Spleen (tissue), 11 donors: ENCODE measurements around the gene NFIB. TPM values are rescaled to one million over a fixed set of nuclear protein-coding genes. Genes with fewer than 3 reads are reported as not detected.

ENCODE experiments used
- DNase-seq: peaks from one replicate; pipeline ENCODE4 v3.0.0-alpha.2; 2020
- H3K27ac ChIP-seq, 8 donors: fragments of 200-600 bp; sonication (generic) in 7 of 8; 1 replicate in 4 of 8; 2 replicates in 4 of 8; pipeline versions ENCODE4 v1.5.0 to v1.8.0; 2016 to 2021; ENCODE audit warnings: inconsistent platforms in 4 of 8, mild to moderate bottlenecking in 4 of 8, moderate library complexity in 1 of 8
- H3K27me3 ChIP-seq, 7 donors: fragments of 200-600 bp; sonication (generic) in 6 of 7; replicated peaks in 1 of 7; 1 replicate in 4 of 7; 2 replicates in 3 of 7; pipeline versions ENCODE4 v1.5.0 to v1.8.0; 2016 to 2021; ENCODE audit warnings: inconsistent platforms in 3 of 7, mild to moderate bottlenecking in 1 of 7
- H3K36me3 ChIP-seq, 6 donors: fragments of 200-600 bp; sonication (generic) in 5 of 6; 1 replicate in 4 of 6; 2 replicates in 2 of 6; pipeline versions ENCODE4 v1.5.0 to v1.8.0; 2016 to 2021; ENCODE audit warnings: inconsistent platforms in 2 of 6
- H3K4me1 ChIP-seq, 6 donors: fragments of 200-600 bp; sonication (generic) in 5 of 6; 1 replicate in 3 of 6; 2 replicates in 3 of 6; pipeline versions ENCODE4 v1.5.0 to v1.8.0; 2016 to 2021; ENCODE audit warnings: inconsistent platforms in 3 of 6
- H3K4me3 ChIP-seq, 8 donors: fragments of 200-600 bp; sonication (generic) in 7 of 8; 1 replicate in 4 of 8; 2 replicates in 4 of 8; pipeline versions ENCODE4 v1.5.0 to v1.8.0; 2016 to 2021; ENCODE audit warnings: inconsistent platforms in 4 of 8, mild to moderate bottlenecking in 4 of 8, moderate library complexity in 2 of 8
- H3K9me3 ChIP-seq, 8 donors: fragments of 200-600 bp; sonication (generic) in 7 of 8; 1 replicate in 4 of 8; 2 replicates in 4 of 8; pipeline versions ENCODE4 v1.5.0 to v1.8.0; 2016 to 2021; ENCODE audit warnings: inconsistent platforms in 4 of 8
- POLR2A ChIP-seq, 3 donors: fragments of 450-650 bp; IDR thresholded peaks; one replicate each; pipeline ENCODE4 v1.5.1; 2017; ENCODE audit warnings: antibody characterized with exemption in 3 of 3, mild to moderate bottlenecking in 1 of 3
- POLR2AphosphoS5 ChIP-seq, 3 donors: sonication (generic); formaldehyde crosslinking; IDR thresholded peaks; one replicate each; pipeline ENCODE4 v1.5.1; 2017; ENCODE audit warnings: antibody characterized with exemption in 3 of 3
- WGBS, 5 donors: extraction: QIAGEN DNeasy Blood & Tissue Kit in 3 of 5; methylation state at CpG; one replicate each; pipeline versions ENCODE4 v1.1.5 to v1.1.7; 2013 to 2018; 5-methylcytosine and 5-hydroxymethylcytosine counted together
- intact Hi-C: fragments of 100-400 bp; cut with DNase I; formaldehyde crosslinking; loops from one replicate; pipeline ENCODE4 v1.15.0; 2023; ENCODE audit warnings: low total_unique reads
- polyA plus RNA-seq, 3 donors: library from polyadenylated mRNA; stranded (reverse); fragments of 200-250 nt; gene quantifications; one replicate each; pipeline ENCODE4 v1.2.1, GENCODE V29; 2013
- total RNA-seq, 7 donors: library from RNA; depleted of rRNA in 3 of 7; stranded (reverse); fragments of >200 nt in 3 of 7; fragmentation: NEBNext Ultra II Directional in 4 of 7; extraction: Animal tissue kit (Norgen Biotek cat#: 25700) in 4 of 7; gene quantifications; one replicate each; pipeline versions ENCODE4 v1.1.0 to v1.2.1, GENCODE V29; 2016 to 2021
- TF ChIP-seq, protein P1 (sequence below), 11 experiments: fragments of 200-600 bp in 7 of 11; fragments of 450-650 bp in 4 of 11; sonication (generic) in 4 of 11; IDR thresholded peaks in 8 of 11; conservative IDR thresholded peaks in 3 of 11; 1 replicate in 7 of 11; 2 replicates in 4 of 11; pipeline versions ENCODE4 v1.4.0 to v1.8.0; 2016 to 2021; ENCODE audit warnings: antibody characterized with exemption in 11 of 11, inconsistent platforms in 4 of 11, mild to moderate bottlenecking in 1 of 11
- donor health status: healthy with polysubstance abuse.
- donor health status: DM: no; HTN: no; CAD: no; lungs with moderate emphysema.
- donor health status: DM: no; HTN: no; CAD: no.
- donor health status: Bipolar disorder and iron deficiency.
- donor health status: healthy.
- donor health status: DM: no; HTN: no; CAD: no.
- donor health status: DM: yes; HTN: yes; CAD: no.

NFIB gene
- total and polyA plus RNA-seq, 10 donors: 3.6 to 96.8 (median 48.4) TPM

DNA sequence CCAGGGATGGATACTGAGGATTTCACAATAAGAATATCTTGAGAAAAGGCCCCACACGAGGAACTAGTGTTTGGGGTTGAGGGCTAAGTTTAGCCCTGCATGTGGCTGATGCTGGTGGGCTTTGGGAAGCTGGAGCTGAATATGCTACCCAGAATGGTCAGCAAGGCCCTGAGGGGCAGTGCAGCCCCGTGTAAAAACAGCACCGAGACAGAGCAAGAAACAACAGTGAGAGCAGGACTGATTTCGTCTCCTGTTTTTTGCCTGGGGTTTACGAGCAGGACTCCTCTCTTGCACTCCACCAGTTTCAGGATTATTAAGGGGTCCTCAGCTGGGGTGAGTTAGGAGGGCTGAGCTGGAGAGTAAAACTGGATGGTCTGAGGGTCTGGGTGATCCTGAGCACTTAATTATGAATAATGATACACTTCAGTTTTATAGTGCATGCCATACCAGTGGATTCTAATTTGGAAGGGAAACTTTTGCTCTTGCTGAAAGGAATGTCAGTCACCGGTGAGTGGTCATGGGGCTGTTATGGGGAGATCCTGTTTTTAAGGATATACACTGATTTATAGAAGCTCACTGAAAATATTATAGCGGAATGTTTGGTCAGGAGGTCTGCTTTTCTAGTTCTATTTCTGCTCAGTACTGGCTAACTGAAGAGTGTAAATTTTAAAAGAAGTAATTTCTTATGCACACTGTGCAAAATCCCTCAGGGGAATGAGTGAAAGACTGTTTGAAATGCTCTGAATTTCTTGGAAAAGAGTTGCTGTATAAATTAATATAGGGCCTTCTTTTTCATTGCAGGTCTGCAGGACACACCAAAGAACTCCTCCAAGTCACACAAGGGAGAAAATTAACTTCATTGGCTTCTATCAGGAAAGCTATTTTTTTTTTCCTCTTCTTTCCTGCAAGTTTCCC, 42.7 kb upstream of the NFIB start:
- H3K27ac ChIP-seq: no peak overlapping the region
- WGBS, 5 donors: 78 to 88% (median 83%) methylated on average over 7 of the region's 7 CpGs
- H3K27me3 ChIP-seq: peaks cover 0 to 33% (median 0%) of the 10 kb centered on the region in 7 donors
- H3K9me3 ChIP-seq: no peaks in the 10 kb centered on the region
- DNase-seq: no peak
- peaks cover 0 to 8% (median 3%) of the 10 kb centered on the region in 6 donors for H3K4me1 ChIP-seq
- intact Hi-C loops: no loop called here
- TF ChIP-seq POLR2A (IDR thresholded peaks at IDR 0.05) (no peak), POLR2AphosphoS5 (IDR thresholded peaks at IDR 0.05) (no peak)
- TF ChIP-seq, protein P1, sequence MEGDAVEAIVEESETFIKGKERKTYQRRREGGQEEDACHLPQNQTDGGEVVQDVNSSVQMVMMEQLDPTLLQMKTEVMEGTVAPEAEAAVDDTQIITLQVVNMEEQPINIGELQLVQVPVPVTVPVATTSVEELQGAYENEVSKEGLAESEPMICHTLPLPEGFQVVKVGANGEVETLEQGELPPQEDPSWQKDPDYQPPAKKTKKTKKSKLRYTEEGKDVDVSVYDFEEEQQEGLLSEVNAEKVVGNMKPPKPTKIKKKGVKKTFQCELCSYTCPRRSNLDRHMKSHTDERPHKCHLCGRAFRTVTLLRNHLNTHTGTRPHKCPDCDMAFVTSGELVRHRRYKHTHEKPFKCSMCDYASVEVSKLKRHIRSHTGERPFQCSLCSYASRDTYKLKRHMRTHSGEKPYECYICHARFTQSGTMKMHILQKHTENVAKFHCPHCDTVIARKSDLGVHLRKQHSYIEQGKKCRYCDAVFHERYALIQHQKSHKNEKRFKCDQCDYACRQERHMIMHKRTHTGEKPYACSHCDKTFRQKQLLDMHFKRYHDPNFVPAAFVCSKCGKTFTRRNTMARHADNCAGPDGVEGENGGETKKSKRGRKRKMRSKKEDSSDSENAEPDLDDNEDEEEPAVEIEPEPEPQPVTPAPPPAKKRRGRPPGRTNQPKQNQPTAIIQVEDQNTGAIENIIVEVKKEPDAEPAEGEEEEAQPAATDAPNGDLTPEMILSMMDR (IDR thresholded peaks at IDR 0.05 in 8 of 11, conservative IDR thresholded peaks at IDR 0.05 in 3 of 11): no peak
- H3K36me3 ChIP-seq: no peaks in the 10 kb centered on the region
- H3K4me3 ChIP-seq: no peak overlapping the region

DNA sequence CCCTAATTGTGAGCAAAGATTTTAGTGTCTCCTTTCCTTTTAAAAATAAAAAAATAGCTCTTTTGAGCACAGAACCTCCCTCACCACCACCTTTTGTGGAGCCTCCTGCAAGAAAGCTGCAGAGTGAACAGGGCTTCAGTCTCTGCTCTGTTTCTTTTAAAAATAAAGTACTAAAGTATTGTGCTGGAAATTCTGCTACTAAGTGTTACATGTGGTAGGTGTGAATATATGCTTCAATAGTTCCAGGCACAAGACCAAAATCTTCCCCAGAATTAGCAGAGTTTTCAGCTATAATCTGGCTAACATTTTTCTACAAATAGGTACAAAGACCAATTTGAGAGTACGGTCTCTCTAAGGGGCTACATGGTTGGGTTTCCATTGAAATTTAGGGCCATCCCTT, 40.3 kb upstream of the NFIB start:
- Histone ChIP-seq H3K4me1 (peaks cover 0 to 21% (median 5%) of the 10 kb centered on the region in 6 donors), H3K36me3 (no peaks in the 10 kb centered on the region), H3K27me3 (peaks cover 0 to 56% (median 18%) of the 10 kb centered on the region in 7 donors), H3K4me3 (no peak overlapping the region), H3K27ac (no peak overlapping the region), H3K9me3 (no peaks in the 10 kb centered on the region)
- TF ChIP-seq POLR2AphosphoS5 (IDR thresholded peaks at IDR 0.05): no peak
- TF ChIP-seq POLR2A (IDR thresholded peaks at IDR 0.05): no peak
- TF ChIP-seq, protein P1 (IDR thresholded peaks at IDR 0.05 in 8 of 11, conservative IDR thresholded peaks at IDR 0.05 in 3 of 11): no peak
- 91 to 100% (median 95%) methylated on average over 1 of the region's 1 CpG for WGBS, 5 donors
- DNase-seq: no peak
- intact Hi-C loops: loop anchor here (5.0 kb wide), 1 partner anchor 912 kb away; no protein-coding TSS in a partner anchor

- WGBS, 5 donors: 16 to 18% (median 17%) methylated on average over 18 of the region's 18 CpGs
- intact Hi-C loops: loop anchor here (5.0 kb wide), 1 partner anchor 911 kb away; no protein-coding TSS in a partner anchor
- peaks cover 3 to 64% (median 26%) of the 10 kb centered on the region in 7 donors for H3K27me3 ChIP-seq
- H3K4me3 ChIP-seq: peak overlapping the region in 2 of 8 donors; percentile 8 to 9
- no peaks in the 10 kb centered on the region for H3K9me3 ChIP-seq
- H3K27ac ChIP-seq: no peak overlapping the region
- H3K36me3 ChIP-seq: no peaks in the 10 kb centered on the region
- peak; percentile 92 for DNase-seq
- peaks cover 0 to 28% (median 12%) of the 10 kb centered on the region in 6 donors for H3K4me1 ChIP-seq
- TF ChIP-seq POLR2AphosphoS5 (IDR thresholded peaks at IDR 0.05) (peak in 2 of 3 donors; percentile 55), POLR2A (IDR thresholded peaks at IDR 0.05) (no peak)
- TF ChIP-seq, protein P1 (IDR thresholded peaks at IDR 0.05 in 8 of 11, conservative IDR thresholded peaks at IDR 0.05 in 3 of 11): peak; percentile 51 to 86 (median 82)
These were observed 39.5 kb upstream of the NFIB start for GRCh38 chr9:14353222-14354056.
